ENCODE data around the gene MUC20. TPM values are rescaled to one million over a fixed set of nuclear protein-coding genes. Genes with fewer than 3 reads are reported as not detected.
"Not testable (repeated sequence)": the region's sequence is repeated elsewhere in the genome, so short reads cannot be mapped to it uniquely, and the experiment has no call there.

MUC20 gene
- total RNA-seq, 1 donor from 2014 or later: 42.1 TPM

DNA sequence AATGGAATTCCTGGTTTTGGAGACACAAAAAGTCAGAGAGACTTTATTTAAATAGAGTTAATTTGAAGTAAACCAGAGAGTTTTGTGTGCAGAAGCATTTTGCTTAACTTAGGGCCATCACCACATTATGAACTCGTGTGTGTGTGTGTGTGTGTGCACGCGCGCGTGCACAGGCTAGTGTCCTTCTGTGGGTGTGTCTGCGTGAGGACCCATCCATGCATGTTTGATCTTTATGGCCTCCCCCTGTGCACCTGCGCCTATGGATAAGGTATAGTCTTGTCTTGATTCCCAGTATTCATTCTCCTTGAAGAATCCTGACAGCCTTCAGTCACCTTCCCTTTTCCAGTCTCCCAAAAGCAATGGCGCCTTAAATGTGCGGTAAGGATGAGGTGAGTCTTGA lies 26.0 kb downstream of the MUC20 start:
- H3K4me3 ChIP-seq (ENCODE audit: low read depth, low read length): no peak overlapping the region
- H3K36me3 ChIP-seq (ENCODE audit: control insufficient read depth, insufficient read depth, low read length): no peaks in the 10 kb centered on the region
- DNase-seq (ENCODE audit: low read depth): no peak
- peaks cover 17% of the 10 kb centered on the region for H3K27me3 ChIP-seq (ENCODE audit: control insufficient read depth, insufficient read depth, low read length)
- TF ChIP-seq, protein P1, sequence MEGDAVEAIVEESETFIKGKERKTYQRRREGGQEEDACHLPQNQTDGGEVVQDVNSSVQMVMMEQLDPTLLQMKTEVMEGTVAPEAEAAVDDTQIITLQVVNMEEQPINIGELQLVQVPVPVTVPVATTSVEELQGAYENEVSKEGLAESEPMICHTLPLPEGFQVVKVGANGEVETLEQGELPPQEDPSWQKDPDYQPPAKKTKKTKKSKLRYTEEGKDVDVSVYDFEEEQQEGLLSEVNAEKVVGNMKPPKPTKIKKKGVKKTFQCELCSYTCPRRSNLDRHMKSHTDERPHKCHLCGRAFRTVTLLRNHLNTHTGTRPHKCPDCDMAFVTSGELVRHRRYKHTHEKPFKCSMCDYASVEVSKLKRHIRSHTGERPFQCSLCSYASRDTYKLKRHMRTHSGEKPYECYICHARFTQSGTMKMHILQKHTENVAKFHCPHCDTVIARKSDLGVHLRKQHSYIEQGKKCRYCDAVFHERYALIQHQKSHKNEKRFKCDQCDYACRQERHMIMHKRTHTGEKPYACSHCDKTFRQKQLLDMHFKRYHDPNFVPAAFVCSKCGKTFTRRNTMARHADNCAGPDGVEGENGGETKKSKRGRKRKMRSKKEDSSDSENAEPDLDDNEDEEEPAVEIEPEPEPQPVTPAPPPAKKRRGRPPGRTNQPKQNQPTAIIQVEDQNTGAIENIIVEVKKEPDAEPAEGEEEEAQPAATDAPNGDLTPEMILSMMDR (IDR thresholded peaks at IDR 0.05; ENCODE audit: insufficient read depth, low read length, poor library complexity, severe bottlenecking): no peak

GRCh38 chr3:195748661-195749060 lies 27.9 kb downstream of the MUC20 start:
- H3K36me3 ChIP-seq (ENCODE audit: control insufficient read depth, insufficient read depth, low read length): no peaks in the 10 kb centered on the region
- DNase-seq (ENCODE audit: low read depth): no peak
- H3K27me3 ChIP-seq (ENCODE audit: control insufficient read depth, insufficient read depth, low read length): peaks cover 17% of the 10 kb centered on the region
- TF ChIP-seq, protein P1 (IDR thresholded peaks at IDR 0.05; ENCODE audit: insufficient read depth, low read length, poor library complexity, severe bottlenecking): no peak
- H3K4me3 ChIP-seq (ENCODE audit: low read depth, low read length): no peak overlapping the region

GRCh38 chr3:195749101-195749500 lies 28.3 kb downstream of the MUC20 start:
- not testable (repeated sequence) for H3K4me3 ChIP-seq (ENCODE audit: low read depth, low read length); H3K36me3 ChIP-seq (ENCODE audit: control insufficient read depth, insufficient read depth, low read length); DNase-seq (ENCODE audit: low read depth)
- H3K27me3 ChIP-seq (ENCODE audit: control insufficient read depth, insufficient read depth, low read length): peaks cover 17% of the 10 kb centered on the region

DNA sequence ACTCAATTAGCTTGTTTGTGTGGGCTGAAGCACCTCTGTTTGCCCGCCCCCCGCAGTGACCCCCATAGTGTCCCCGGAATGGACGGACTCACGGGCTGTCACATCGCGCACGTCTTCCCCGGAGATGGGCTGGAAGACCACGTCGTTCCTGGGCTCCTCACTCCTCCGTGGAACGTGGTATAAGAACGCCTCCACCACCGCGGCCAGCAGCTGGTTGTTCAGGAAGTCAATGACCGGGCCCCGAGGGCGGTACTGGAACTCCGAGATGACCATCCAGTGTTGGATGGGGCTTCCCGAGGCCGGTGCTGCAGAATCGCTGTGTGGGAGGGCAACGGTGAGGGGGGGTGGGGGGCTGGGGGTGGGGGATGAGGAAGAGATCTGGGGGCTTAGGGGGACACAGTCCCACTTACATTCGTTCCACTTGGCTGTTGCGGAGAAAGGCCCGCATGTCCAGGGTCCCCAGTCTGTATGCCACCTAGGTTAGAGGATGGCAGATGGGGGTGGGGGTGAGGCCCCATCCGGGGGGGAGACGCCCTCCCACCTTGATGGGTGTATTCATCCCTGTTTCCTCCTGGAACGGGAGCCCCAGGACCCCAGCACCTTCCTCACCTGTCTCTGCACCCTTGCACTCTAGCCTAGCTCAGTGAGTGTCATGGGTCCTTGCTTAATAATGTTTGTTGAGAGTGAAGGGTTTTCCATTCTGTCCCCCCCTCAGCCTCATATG lies 30.2 kb downstream of the MUC20 start:
- peaks cover 14% of the 10 kb centered on the region for H3K27me3 ChIP-seq (ENCODE audit: control insufficient read depth, insufficient read depth, low read length)
- no peaks in the 10 kb centered on the region for H3K36me3 ChIP-seq (ENCODE audit: control insufficient read depth, insufficient read depth, low read length)
- DNase-seq (ENCODE audit: low read depth): no peak
- TF ChIP-seq, protein P1 (IDR thresholded peaks at IDR 0.05; ENCODE audit: insufficient read depth, low read length, poor library complexity, severe bottlenecking): no peak
- no peak overlapping the region for H3K4me3 ChIP-seq (ENCODE audit: low read depth, low read length)

GRCh38 chr3:195751560-195751959 lies 30.8 kb downstream of the MUC20 start:
- Histone ChIP-seq H3K36me3 (ENCODE audit: control insufficient read depth, insufficient read depth, low read length) (no peaks in the 10 kb centered on the region), H3K4me3 (ENCODE audit: low read depth, low read length) (no peak overlapping the region), H3K27me3 (ENCODE audit: control insufficient read depth, insufficient read depth, low read length) (peaks cover 16% of the 10 kb centered on the region)
- TF ChIP-seq, protein P1 (IDR thresholded peaks at IDR 0.05; ENCODE audit: insufficient read depth, low read length, poor library complexity, severe bottlenecking): no peak
- DNase-seq (ENCODE audit: low read depth): no peak

DNA sequence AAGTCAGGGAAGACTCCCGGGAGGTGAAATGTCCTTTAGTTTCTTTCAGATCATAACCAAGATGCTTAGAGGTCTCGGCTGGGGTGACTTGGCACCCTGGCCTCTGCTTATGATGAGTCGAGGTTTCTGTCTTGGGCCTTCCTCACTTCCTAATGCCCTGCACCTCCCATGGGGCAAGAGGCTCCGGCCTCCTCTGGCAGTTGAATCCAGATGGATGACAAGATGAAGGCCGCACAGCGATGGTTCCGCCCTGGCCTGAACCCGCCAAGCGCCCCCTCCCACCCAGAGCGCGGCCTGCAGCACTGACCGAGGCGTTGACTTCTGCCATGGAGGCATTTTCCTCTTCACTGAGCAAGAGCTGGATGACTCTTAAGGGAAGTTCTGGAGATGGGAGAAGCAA lies 31.3 kb downstream of the MUC20 start:
- TF ChIP-seq, protein P1 (IDR thresholded peaks at IDR 0.05; ENCODE audit: insufficient read depth, low read length, poor library complexity, severe bottlenecking): no peak
- no peak for DNase-seq (ENCODE audit: low read depth)
- H3K4me3 ChIP-seq (ENCODE audit: low read depth, low read length): no peak overlapping the region
- H3K27me3 ChIP-seq (ENCODE audit: control insufficient read depth, insufficient read depth, low read length): peaks cover 15% of the 10 kb centered on the region
- H3K36me3 ChIP-seq (ENCODE audit: control insufficient read depth, insufficient read depth, low read length): no peaks in the 10 kb centered on the region
